Ovary (tissue), 9 donors: ENCODE measurements around the gene RSPH6A. TPM values are rescaled to one million over a fixed set of nuclear protein-coding genes. Genes with fewer than 3 reads are reported as not detected.

Experiments used
- DNase-seq, 5 donors: peaks; one replicate each; pipeline ENCODE4 v3.0.0-alpha.2; 2019 to 2020
- H3K27ac ChIP-seq, 2 donors: fragments of 200-600 bp; one replicate each; pipeline versions ENCODE4 v1.5.1 to v1.8.0; 2019 to 2022
- H3K27me3 ChIP-seq: fragments of 200-600 bp; one replicate; pipeline ENCODE4 v1.8.0; 2022
- H3K36me3 ChIP-seq: fragments of 200-600 bp; sonication (generic); one replicate; pipeline ENCODE4 v1.5.1; 2019
- H3K4me1 ChIP-seq: one replicate; pipeline ENCODE4 v1.8.1; 2013; ENCODE audit warnings: mild to moderate bottlenecking, moderate library complexity; ENCODE audit not compliant: insufficient read depth
- H3K4me3 ChIP-seq: fragments of 200-600 bp; sonication (generic); one replicate; pipeline ENCODE4 v1.5.1; 2017
- H3K9me3 ChIP-seq, 2 donors: fragments of 200-600 bp in 1 of 2; sonication (generic) in 1 of 2; one replicate each; pipeline versions ENCODE4 v1.5.1 to v1.8.1; 2013 to 2019; ENCODE audit warnings: mild to moderate bottlenecking in 1 of 2, moderate library complexity in 1 of 2
- CTCF ChIP-seq, 3 donors: fragments of 450-650 bp in 2 of 3; fragments of 200-600 bp in 1 of 3; IDR thresholded peaks; one replicate each; pipeline versions ENCODE4 v1.5.1 to v1.8.0; 2016 to 2022; ENCODE audit warnings: antibody characterized with exemption in 3 of 3, mild to moderate bottlenecking in 1 of 3
- EP300 ChIP-seq: sonication (generic); formaldehyde crosslinking; IDR thresholded peaks from one replicate; pipeline ENCODE4 v1.6.1; 2017; ENCODE audit warnings: antibody characterized with exemption
- POLR2A ChIP-seq: fragments of 450-650 bp; IDR thresholded peaks from one replicate; pipeline ENCODE4 v1.6.1; 2017; ENCODE audit warnings: antibody characterized with exemption, mild to moderate bottlenecking, moderate library complexity
- WGBS, 3 donors: extraction: QIAGEN DNeasy Blood & Tissue Kit in 1 of 3; methylation state at CpG; one replicate each; pipeline versions ENCODE4 v1.1.5 to v1.1.7; 2013 to 2017; 5-methylcytosine and 5-hydroxymethylcytosine counted together
- intact Hi-C, 4 donors: fragments of 100-400 bp; cut with DNase I; formaldehyde crosslinking; loops; one replicate each; pipeline versions ENCODE4 v1.11.0 to v1.15.1; 2022 to 2023
- polyA plus RNA-seq, 2 donors: library from polyadenylated mRNA; stranded (reverse); fragments of 200-250 nt in 1 of 2; fragments of 350-450 nt in 1 of 2; fragmentation: Illumina TruSeq in 1 of 2; extraction: RNeasy Lipid Tissue Mini Kit (QIAGEN cat#74804) in 1 of 2; gene quantifications; one replicate each; pipeline ENCODE4 v1.2.3, GENCODE V29; 2013 to 2014
- total RNA-seq, 7 donors: library from RNA; depleted of rRNA in 2 of 7; stranded (reverse); fragments of >200 nt in 2 of 7; fragmentation: NEBNext Ultra II Directional in 3 of 7; extraction: Animal tissue kit (Norgen Biotek cat#: 25700) in 3 of 7; gene quantifications; one replicate each; pipeline versions ENCODE4 v1.1.0 to v1.2.4, GENCODE V29; 2016 to 2023
- donor health status: DM: no; HTN: no; CAD: no; lungs with moderate emphysema.
- donor health status: DM: no; HTN: no; CAD: no.
- donor health status: Bipolar disorder and iron deficiency.
- donor health status: DM: yes; HTN: yes; CAD: no.
- donor health status: DM: no; HTN: no; CAD: no.
- donor health status: DM: yes; HTN: yes; CAD: no.

The RSPH6A gene
- total and polyA plus RNA-seq, 9 donors = 0.13 to 0.15 TPM; not detected in 7

DNA sequence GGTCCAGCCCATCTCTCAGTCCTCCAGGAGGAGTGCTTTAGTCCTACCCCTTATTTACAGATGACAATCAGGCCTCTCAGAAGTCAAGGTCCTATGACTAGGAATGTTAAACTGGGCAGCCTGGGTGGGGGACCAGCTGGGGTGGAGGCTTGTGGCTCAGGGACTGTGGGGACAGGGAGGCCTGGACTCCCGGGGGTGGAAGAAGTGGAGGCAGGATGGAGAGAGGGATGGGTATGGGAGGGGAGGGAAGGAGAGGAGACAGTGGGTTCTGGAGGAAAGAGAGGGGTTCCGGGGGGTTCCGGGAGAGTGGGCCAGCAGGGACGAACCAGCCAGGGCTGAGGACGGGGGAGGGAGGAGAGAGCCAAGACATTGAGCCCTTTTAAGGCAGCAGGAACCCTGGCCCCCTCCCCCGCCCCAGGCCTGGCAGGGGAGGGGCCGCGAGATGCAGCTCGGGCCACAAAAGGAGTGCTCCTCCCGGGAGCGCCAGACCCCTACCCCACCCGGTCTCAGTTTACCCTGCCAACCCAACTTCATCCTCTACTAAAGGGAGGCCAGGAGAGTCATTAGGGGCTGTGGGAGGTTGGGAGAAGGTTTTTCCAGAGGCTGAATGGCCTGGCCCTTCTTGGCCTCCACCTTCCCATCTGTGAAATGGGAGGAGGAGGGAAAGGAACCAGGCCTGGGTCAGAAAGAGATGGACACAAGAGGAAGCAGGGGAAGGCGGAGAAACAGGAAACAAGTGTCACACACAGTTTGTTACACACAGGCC is 34.5 kb downstream of the RSPH6A start:
- 16 to 17% (median 16%) methylated on average over 13 of the region's 13 CpGs for WGBS, 3 donors
- Histone ChIP-seq H3K4me1 (peaks cover 17% of the 10 kb centered on the region), H3K27me3 (no peaks in the 10 kb centered on the region), H3K27ac (peak overlapping the region; percentile 35 to 78), H3K9me3 (no peaks in the 10 kb centered on the region), H3K4me3 (peak overlapping the region; percentile 50), H3K36me3 (no peaks in the 10 kb centered on the region)
- TF ChIP-seq POLR2A = no peak
- no peak for TF ChIP-seq CTCF (IDR thresholded peaks at IDR 0.05)
- no peak for TF ChIP-seq EP300
- DNase-seq = peak in 3 of 5 donors; percentile 33 to 43 (median 40)
- intact Hi-C loops = loop anchor here in 1 of 4 donors (5.0 kb wide), 1 partner anchor 273 kb away; the partner anchor contains the start of gene VASP

DNA sequence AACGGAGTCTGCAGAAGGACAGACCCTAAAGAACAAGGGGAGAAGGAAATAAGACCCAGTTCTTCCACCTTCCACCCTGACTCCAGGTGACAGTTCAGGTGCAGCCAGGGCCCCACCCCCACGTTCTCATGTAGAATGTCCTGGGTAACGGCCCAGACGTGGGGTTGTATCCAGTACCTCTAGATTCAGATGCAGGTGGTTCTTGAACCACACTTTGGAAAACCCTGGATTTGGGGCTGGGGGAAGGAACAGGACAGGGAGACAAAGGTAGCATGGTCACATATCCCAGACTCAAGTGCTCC is 35.0 kb downstream of the RSPH6A start:
- intact Hi-C loops = loop anchor here in 1 of 4 donors (5.0 kb wide), 1 partner anchor 273 kb away; the partner anchor contains the start of gene VASP
- Histone ChIP-seq H3K4me1 (peaks cover 17% of the 10 kb centered on the region), H3K9me3 (no peaks in the 10 kb centered on the region), H3K36me3 (no peaks in the 10 kb centered on the region), H3K27me3 (no peaks in the 10 kb centered on the region), H3K4me3 (peak overlapping the region; percentile 50), H3K27ac (peak overlapping the region in 1 of 2 donors; percentile 12)
- WGBS, 3 donors = 34 to 47% (median 44%) methylated on average over 4 of the region's 4 CpGs
- DNase-seq = no peak
- TF ChIP-seq EP300 (no peak), CTCF (IDR thresholded peaks at IDR 0.05) (no peak), POLR2A (no peak)

GRCh38 chr19:45779231-45780145 is 35.6 kb downstream of the RSPH6A start:
- peak overlapping the region in 1 of 2 donors; percentile 12 for H3K27ac ChIP-seq
- no peaks in the 10 kb centered on the region for H3K36me3 ChIP-seq
- H3K9me3 ChIP-seq = no peaks in the 10 kb centered on the region
- peak; percentile 90 to 97 (median 95) for DNase-seq
- 13 to 15% (median 15%) methylated on average over 48 of the region's 48 CpGs for WGBS, 3 donors
- H3K4me3 ChIP-seq = peak overlapping the region; percentile 50
- peaks cover 17% of the 10 kb centered on the region for H3K4me1 ChIP-seq
- no peaks in the 10 kb centered on the region for H3K27me3 ChIP-seq
- no peak for TF ChIP-seq EP300
- peak; percentile 49 to 68 (median 60) for TF ChIP-seq CTCF (IDR thresholded peaks at IDR 0.05)
- intact Hi-C loops = loop anchor here in 1 of 4 donors (5.0 kb wide), 1 partner anchor 272 kb away; the partner anchor contains the start of gene VASP

- Histone ChIP-seq H3K4me1 (peaks cover 15% of the 10 kb centered on the region), H3K9me3 (no peaks in the 10 kb centered on the region), H3K4me3 (no peak overlapping the region), H3K27me3 (no peaks in the 10 kb centered on the region), H3K27ac (no peak overlapping the region), H3K36me3 (no peaks in the 10 kb centered on the region)
- peak; percentile 29 to 54 (median 49) for DNase-seq
- 91 to 92% (median 91%) methylated on average over 28 of the region's 28 CpGs for WGBS, 3 donors
- intact Hi-C loops = no loop called here
- TF ChIP-seq EP300 (no peak), CTCF (IDR thresholded peaks at IDR 0.05) (no peak), POLR2A (no peak)
These were observed 37.0 kb downstream of the RSPH6A start for GRCh38 chr19:45778010-45778661.
